Endothelial cell of umbilical vein (primary cell): ENCODE measurements around the gene PRRX1. TPM values are rescaled to one million over a fixed set of nuclear protein-coding genes. Genes with fewer than 3 reads are reported as not detected.

Experiments
- BruUV-seq: library from RNA; stranded (reverse); fragments of 400-500 nt; replicated peaks from 2 replicates; lab custom pipeline; 2021; lab: Mats Ljungman, UMichigan
- CTCF ChIA-PET: fragments of 300-600, 350-600 bp; sonication (Branson Sonifier 250); formaldehyde crosslinking; loops from one replicate; lab custom pipeline; 2021; ENCODE audit warnings: antibody characterized with exemption, inconsistent platforms; lab: Charles Lee
- POLR2A ChIA-PET: fragments of 300-600, 350-600 bp; sonication (Branson Sonifier 250); formaldehyde crosslinking; loops from one replicate; lab custom pipeline; 2021; ENCODE audit warnings: antibody characterized with exemption, inconsistent platforms; lab: Charles Lee
- DNase-seq: peaks from one replicate; pipeline ENCODE4 v3.0.0-alpha.2; 2011; ENCODE audit warnings: low read depth, low spot score
- FAIRE-seq: peaks from 2 replicates; lab custom pipeline; 2011; peaks lifted over from hg19 to GRCh38; lab: Jason Lieb, UNC
- H2AFZ ChIP-seq: 2 replicates; pipeline ENCODE4 v1.6.0; 2012; ENCODE audit warnings: low read depth, low read length, control low read depth, inconsistent platforms
- H3K27ac ChIP-seq: 2 replicates; pipeline ENCODE4 v1.5.1; 2011; ENCODE audit warnings: low read depth, mild to moderate bottlenecking, control low read depth, low read length, moderate library complexity; ENCODE audit not compliant: insufficient read depth
- H3K27me3 ChIP-seq, 2 experiments: 2 replicates each; pipeline versions ENCODE4 v1.6.0 to v1.6.1; 2011; ENCODE audit warnings: low read length in 2 of 2, mixed read lengths in 1 of 2; ENCODE audit not compliant: control insufficient read depth in 2 of 2, insufficient read depth in 2 of 2
- H3K36me3 ChIP-seq, 2 experiments: 2 replicates in 1 of 2; 3 replicates in 1 of 2; pipeline ENCODE4 v1.5.1; 2011; ENCODE audit warnings: low read length in 2 of 2, mild to moderate bottlenecking in 1 of 2, moderate library complexity in 1 of 2; ENCODE audit not compliant: control insufficient read depth in 2 of 2, insufficient read depth in 2 of 2; ENCODE audit errors: extremely low read depth in 1 of 2
- H3K4me1 ChIP-seq: 3 replicates; pipeline ENCODE4 v1.5.1; 2011; ENCODE audit warnings: mild to moderate bottlenecking, low read length; ENCODE audit not compliant: control insufficient read depth, insufficient read depth; ENCODE audit errors: extremely low read depth
- H3K4me2 ChIP-seq: 2 replicates; pipeline ENCODE4 v1.6.1; 2011; ENCODE audit warnings: low read length, control low read depth, mixed read lengths; ENCODE audit not compliant: insufficient read depth
- H3K4me3 ChIP-seq, 3 experiments: fragments of 200-600 bp in 1 of 3; sonication (generic), shearing (Covaris generic) in 1 of 3; replicated peaks in 1 of 3; 2 replicates each; pipeline ENCODE4 v1.5.1; 2011 to 2016; ENCODE audit warnings: control low read depth in 3 of 3, low read length in 3 of 3, mild to moderate bottlenecking in 2 of 3, inconsistent platforms in 1 of 3, low read depth in 1 of 3, moderate library complexity in 1 of 3; ENCODE audit not compliant: insufficient read depth in 1 of 3
- H3K79me2 ChIP-seq: 2 replicates; pipeline ENCODE4 v1.6.0; 2012; ENCODE audit warnings: low read length, inconsistent platforms; ENCODE audit not compliant: control insufficient read depth, insufficient read depth
- H3K9ac ChIP-seq: replicated peaks from 2 replicates; pipeline ENCODE3; 2011; ENCODE audit warnings: low read length, control low read depth; ENCODE audit not compliant: insufficient read depth; ENCODE audit errors: extremely low read depth
- H3K9me1 ChIP-seq: replicated peaks from 3 replicates; pipeline ENCODE4 v1.6.0; 2011; ENCODE audit warnings: mild to moderate bottlenecking, low read length; ENCODE audit not compliant: control insufficient read depth, insufficient read depth; ENCODE audit errors: extremely low read depth
- H3K9me3 ChIP-seq: replicated peaks from 2 replicates; pipeline ENCODE4 v1.5.1; 2012; ENCODE audit warnings: low read length, inconsistent platforms; ENCODE audit not compliant: control insufficient read depth, insufficient read depth
- H4K20me1 ChIP-seq: replicated peaks from 2 replicates; pipeline ENCODE3; 2011; ENCODE audit warnings: mild to moderate bottlenecking, low read length; ENCODE audit not compliant: control insufficient read depth, insufficient read depth; ENCODE audit errors: extremely low read depth
- EZH2 ChIP-seq: IDR thresholded peaks from 2 replicates; pipeline ENCODE4 v1.6.1; 2012; ENCODE audit warnings: borderline replicate concordance, low read depth, mild to moderate bottlenecking, moderate library complexity, low read length, inconsistent platforms; ENCODE audit not compliant: severe bottlenecking
- FOS ChIP-seq: IDR thresholded peaks from 2 replicates; pipeline ENCODE4 v1.6.1; 2011; ENCODE audit warnings: mild to moderate bottlenecking, low read length, moderate library complexity, borderline replicate concordance; ENCODE audit not compliant: insufficient read depth
- GATA2 ChIP-seq: IDR thresholded peaks from 2 replicates; pipeline ENCODE4 v1.7.0; 2011; ENCODE audit warnings: low read depth, mild to moderate bottlenecking, moderate library complexity, mixed read lengths, low read length; ENCODE audit not compliant: insufficient read length, insufficient read depth
- JUN ChIP-seq: IDR thresholded peaks from 2 replicates; pipeline ENCODE4 v1.6.1; 2011; ENCODE audit warnings: borderline replicate concordance, low read depth; ENCODE audit not compliant: insufficient read length, insufficient read depth
- MYC ChIP-seq: IDR thresholded peaks from one replicate; pipeline ENCODE4 v1.6.1; 2011; ENCODE audit warnings: mild to moderate bottlenecking, low read depth, low read length
- POLR2A ChIP-seq: IDR thresholded peaks from 2 replicates; pipeline ENCODE4 v1.6.1; 2012; ENCODE audit warnings: low read depth, mild to moderate bottlenecking, control low read depth, low read length
- POLR2AphosphoS5 ChIP-seq: IDR thresholded peaks from 2 replicates; pipeline ENCODE4 v1.6.1; 2012; ENCODE audit warnings: low read depth, mild to moderate bottlenecking, control low read depth, low read length, moderate library complexity; ENCODE audit not compliant: insufficient read depth
- dilution Hi-C: fragments of 300-500 bp; cut with MboI; formaldehyde crosslinking; loops from one replicate; pipeline ENCODE4 v1.15.0; 2019; ENCODE audit warnings: low sequenced_read_pairs; ENCODE audit not compliant: extremely low pct_ligation_motif_present
- intact Hi-C: fragments of 100-400 bp; cut with micrococcal nuclease; formaldehyde crosslinking; loops from one replicate; pipeline ENCODE4 v1.10.0; 2022
- polyA plus RNA-seq, 4 experiments: library from polyadenylated mRNA; depleted of rRNA in 3 of 4; stranded (reverse) in 3 of 4; unstranded in 1 of 4; fragments of >200 nt; gene quantifications; 2 replicates each; pipeline versions ENCODE4 v1.2.1 to v1.2.3, GENCODE V29; 2011 to 2012; ENCODE audit warnings: missing spikeins in 1 of 4
- total RNA-seq: library from RNA; stranded (reverse); gene quantifications from 2 replicates; pipeline ENCODE4 v1.2.3, GENCODE V29; 2021
- TF ChIP-seq, protein P1 (sequence below): IDR thresholded peaks from 2 replicates; pipeline ENCODE4 v1.6.1; 2011; ENCODE audit not compliant: insufficient read depth, insufficient read length
- TF ChIP-seq, protein P2 (sequence below), 2 donors: IDR thresholded peaks; 1 replicate in 1 of 2; 2 replicates in 1 of 2; pipeline ENCODE4 v1.5.1; 2011; ENCODE audit warnings: low read length in 2 of 2, mild to moderate bottlenecking in 2 of 2, moderate library complexity in 2 of 2, control low read depth in 1 of 2, inconsistent platforms in 1 of 2, low read depth in 1 of 2; ENCODE audit not compliant: insufficient read depth in 1 of 2; ENCODE audit errors: extremely low read depth in 1 of 2

PRRX1 gene
- total and polyA plus RNA-seq, 2 donors (not counting 3 experiments of a cell fraction or from before 2014, with no cell fraction given) = 0.03 TPM; not detected in 1

DNA sequence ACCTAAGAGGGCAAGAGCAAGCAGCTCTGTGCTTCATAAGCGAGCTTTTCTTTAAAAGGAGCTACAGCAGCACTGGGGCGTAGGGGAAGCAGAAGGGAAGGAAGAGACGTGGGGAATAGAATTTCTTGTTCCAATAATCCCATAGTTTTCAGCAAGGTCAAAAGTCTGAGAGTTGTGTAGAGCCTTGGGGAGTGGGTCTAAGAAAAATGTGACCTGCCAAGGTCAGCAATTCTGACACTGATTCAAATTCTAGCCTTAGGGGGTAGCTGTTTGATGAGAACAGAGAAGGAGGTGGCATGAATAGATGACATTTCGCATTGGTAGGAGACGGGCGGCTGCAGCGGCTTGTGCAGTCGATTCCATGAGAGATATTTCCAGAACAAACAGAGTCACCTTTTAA, 22.4 kb downstream of the PRRX1 start:
- intact Hi-C loops = loop anchor here (5.0 kb wide), 1 partner anchor 626 kb away; the partner anchor contains the start of gene FMO4
- H3K27me3 ChIP-seq = no peaks in the 10 kb centered on the region
- no peaks in the 10 kb centered on the region for H3K9me3 ChIP-seq
- peaks cover 7% of the 10 kb centered on the region for H3K4me1 ChIP-seq
- H3K36me3 ChIP-seq = no peaks in the 10 kb centered on the region
- H3K4me3 ChIP-seq = no peak overlapping the region
- dilution Hi-C loops = no loop called here
- ChIA-PET CTCF (interaction anchor here (0.7 to 5.5 kb wide), 3 partner anchors 79 to 244 kb away, joined by 3 to 124 read pairs (median 3); no protein-coding TSS in a partner anchor), POLR2A (no interaction called here)
- FAIRE-seq (no peak), DNase-seq (no peak)
- no peak overlapping the region for H3K27ac ChIP-seq
- H3K9me1 ChIP-seq = no peaks in the 10 kb centered on the region
- H2AFZ ChIP-seq = no peak overlapping the region
- H3K9ac ChIP-seq = no peak overlapping the region
- TF ChIP-seq, protein P1, sequence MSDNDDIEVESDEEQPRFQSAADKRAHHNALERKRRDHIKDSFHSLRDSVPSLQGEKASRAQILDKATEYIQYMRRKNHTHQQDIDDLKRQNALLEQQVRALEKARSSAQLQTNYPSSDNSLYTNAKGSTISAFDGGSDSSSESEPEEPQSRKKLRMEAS = no peak
- TF ChIP-seq GATA2 (no peak), POLR2AphosphoS5 (no peak), JUN (no peak), MYC (no peak), POLR2A (no peak), FOS (no peak), EZH2 (no peak)
- TF ChIP-seq, protein P2, sequence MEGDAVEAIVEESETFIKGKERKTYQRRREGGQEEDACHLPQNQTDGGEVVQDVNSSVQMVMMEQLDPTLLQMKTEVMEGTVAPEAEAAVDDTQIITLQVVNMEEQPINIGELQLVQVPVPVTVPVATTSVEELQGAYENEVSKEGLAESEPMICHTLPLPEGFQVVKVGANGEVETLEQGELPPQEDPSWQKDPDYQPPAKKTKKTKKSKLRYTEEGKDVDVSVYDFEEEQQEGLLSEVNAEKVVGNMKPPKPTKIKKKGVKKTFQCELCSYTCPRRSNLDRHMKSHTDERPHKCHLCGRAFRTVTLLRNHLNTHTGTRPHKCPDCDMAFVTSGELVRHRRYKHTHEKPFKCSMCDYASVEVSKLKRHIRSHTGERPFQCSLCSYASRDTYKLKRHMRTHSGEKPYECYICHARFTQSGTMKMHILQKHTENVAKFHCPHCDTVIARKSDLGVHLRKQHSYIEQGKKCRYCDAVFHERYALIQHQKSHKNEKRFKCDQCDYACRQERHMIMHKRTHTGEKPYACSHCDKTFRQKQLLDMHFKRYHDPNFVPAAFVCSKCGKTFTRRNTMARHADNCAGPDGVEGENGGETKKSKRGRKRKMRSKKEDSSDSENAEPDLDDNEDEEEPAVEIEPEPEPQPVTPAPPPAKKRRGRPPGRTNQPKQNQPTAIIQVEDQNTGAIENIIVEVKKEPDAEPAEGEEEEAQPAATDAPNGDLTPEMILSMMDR (IDR thresholded peaks at IDR 0.05; ENCODE audit: extremely low read depth in 1 of 2, insufficient read depth in 1 of 2, low read depth in 1 of 2, low read length in 2 of 2) = no peak
- H3K79me2 ChIP-seq = no peaks in the 10 kb centered on the region
- H4K20me1 ChIP-seq = no peaks in the 10 kb centered on the region
- no peak overlapping the region for H3K4me2 ChIP-seq
- BruUV-seq = no TSS peak
